A549 (cell line): ENCODE measurements around the gene SLC31A2. TPM values are rescaled to one million over a fixed set of nuclear protein-coding genes. Genes with fewer than 3 reads are reported as not detected.

Experiments used
- ATAC-seq, 2 experiments: fragments of 200-7000 bp in 1 of 2; fragments of >200 bp in 1 of 2; cut with Nextera tagmentation in 1 of 2; cut with Tn5 transposase in 1 of 2; 3 replicates each; pipeline versions ENCODE4 v1.8.0 to v1.9.1; 2018 to 2020; ENCODE audit warnings: mild to moderate bottlenecking in 1 of 2, moderate library complexity in 1 of 2
- CTCF ChIA-PET: fragments of 300-600 bp; sonication (Branson Sonifier 250); formaldehyde crosslinking; extraction: SDS; loops from one replicate; lab custom pipeline; 2021; ENCODE audit warnings: antibody characterized with exemption, inconsistent platforms; lab: Yijun Ruan, JAX
- POLR2A ChIA-PET: fragments of 350-600 bp; formaldehyde crosslinking; extraction: SDS; loops from one replicate; lab custom pipeline; 2021; ENCODE audit warnings: antibody characterized with exemption, inconsistent platforms; lab: Yijun Ruan, JAX
- DNase-seq, 2 experiments: peaks; one replicate each; pipeline versions ENCODE4 v3.0.0 to v3.0.0-alpha.2; 2011 to 2016; ENCODE audit warnings: low read depth in 1 of 2, low spot score in 1 of 2
- FAIRE-seq: peaks from 2 replicates; lab custom pipeline; 2011; peaks lifted over from hg19 to GRCh38; lab: Jason Lieb, UNC
- H3K27ac ChIP-seq, 2 experiments: fragments of >200 bp; sonication (Bioruptor Twin); formaldehyde crosslinking; 3 replicates each; pipeline ENCODE4 v1.5.1; 2016 to 2017
- H3K4me1 ChIP-seq: fragments of >200 bp; sonication (Bioruptor Twin); formaldehyde crosslinking; 3 replicates; pipeline ENCODE4 v1.6.1; 2016
- H3K4me2 ChIP-seq: fragments of >200 bp; sonication (Bioruptor Twin); formaldehyde crosslinking; 3 replicates; pipeline ENCODE4 v1.6.1; 2016
- H3K4me3 ChIP-seq: fragments of >200 bp; sonication (Bioruptor Twin); formaldehyde crosslinking; 3 replicates; pipeline ENCODE4 v1.5.1; 2016
- H3K9me3 ChIP-seq: fragments of >200 bp; sonication (Bioruptor Twin); formaldehyde crosslinking; 3 replicates; pipeline ENCODE4 v1.6.1; 2016
- BHLHE40 ChIP-seq: IDR thresholded peaks from 2 replicates; pipeline ENCODE4 v1.6.1; 2012; ENCODE audit warnings: low read depth, low read length, inconsistent platforms
- CBX8 ChIP-seq: fragments of 200-600 bp; sonication (generic); IDR thresholded peaks from 2 replicates; pipeline ENCODE4 v1.6.1; 2016
- EHMT2 ChIP-seq: fragments of 200-600 bp; sonication (generic); IDR thresholded peaks from 2 replicates; pipeline ENCODE4 v1.6.1; 2016; ENCODE audit warnings: antibody characterized with exemption, low read depth, mild to moderate bottlenecking, moderate library complexity
- FOSL2 ChIP-seq, 2 experiments: fragments of 450-650 bp in 1 of 2; fragments of >200 bp in 1 of 2; sonication (Bioruptor Twin) in 1 of 2; formaldehyde crosslinking; IDR thresholded peaks; 2 replicates each; pipeline versions ENCODE4 v1.5.0 to v1.6.1; 2016 to 2020; ENCODE audit warnings: mild to moderate bottlenecking in 1 of 2, moderate library complexity in 1 of 2
- FOXS1 ChIP-seq: fragments of 250-450 bp; sonication (Bioruptor Pico); IDR thresholded peaks from 2 replicates; pipeline ENCODE4 v1.5.0; 2020; ENCODE audit warnings: mild to moderate bottlenecking, moderate library complexity
- GATA3 ChIP-seq: IDR thresholded peaks from 2 replicates; pipeline ENCODE4 v1.6.1; 2012; ENCODE audit warnings: borderline replicate concordance
- JUNB ChIP-seq: fragments of >200 bp; sonication (Bioruptor Twin); formaldehyde crosslinking; IDR thresholded peaks from 2 replicates; pipeline ENCODE4 v1.6.1; 2016
- MAFK ChIP-seq: fragments of 450-650 bp; IDR thresholded peaks from 2 replicates; pipeline ENCODE4 v1.6.1; 2014; ENCODE audit not compliant: partially characterized antibody
- POLR2AphosphoS2 ChIP-seq: conservative IDR thresholded peaks from 2 replicates; pipeline ENCODE4 v1.6.1; 2012; ENCODE audit warnings: low read length, improper control_type of control experiment, inconsistent platforms
- RFX5 ChIP-seq: fragments of 450-650 bp; IDR thresholded peaks from 2 replicates; pipeline ENCODE4 v1.7.1; 2014; ENCODE audit warnings: antibody characterized with exemption, mild to moderate bottlenecking, moderate library complexity
- RNF2 ChIP-seq: fragments of 200-600 bp; sonication (generic); IDR thresholded peaks from 2 replicates; pipeline ENCODE4 v1.6.1; 2016; ENCODE audit warnings: low read depth, mild to moderate bottlenecking, antibody characterized with exemption, moderate library complexity, borderline replicate concordance
- SMC3 ChIP-seq: fragments of >200 bp; sonication (Bioruptor Twin); formaldehyde crosslinking; IDR thresholded peaks from 3 replicates; pipeline ENCODE4 v1.6.1; 2018; ENCODE audit warnings: inconsistent platforms
- ZNF302 ChIP-seq: fragments of 250-450 bp; sonication (Bioruptor Pico); IDR thresholded peaks from 2 replicates; pipeline ENCODE4 v1.9.0; 2021; ENCODE audit warnings: inconsistent platforms, mild to moderate bottlenecking, moderate library complexity
- WGBS: methylation state at CpG from one replicate; pipeline ENCODE4 v1.1.6; 2017; ENCODE audit errors: missing lambda C conversion rate; 5-methylcytosine and 5-hydroxymethylcytosine counted together
- polyA plus RNA-seq, 4 experiments: library from polyadenylated mRNA; depleted of rRNA in 3 of 4; stranded (reverse); fragments of >200 nt; fragmentation: RNase III in 1 of 4; extraction: RNeasy Plus Mini Kit Qiagen cat#74134 plus additional on column Dnase treatment in 1 of 4; gene quantifications; 2 replicates in 3 of 4; 3 replicates in 1 of 4; pipeline ENCODE4 v1.2.3, GENCODE V29; 2011 to 2017
- TF ChIP-seq, protein P1 (sequence below): fragments of 150-350 bp; IDR thresholded peaks from 2 replicates; pipeline ENCODE4 v1.6.1; 2014; ENCODE audit warnings: low read depth, mild to moderate bottlenecking, low read length
- TF ChIP-seq, protein P2 (sequence below): fragments of 250-450 bp; sonication (Bioruptor Pico); IDR thresholded peaks from 2 replicates; pipeline ENCODE4 v1.5.0; 2021; ENCODE audit warnings: mild to moderate bottlenecking, moderate library complexity, borderline replicate concordance
- TF ChIP-seq, protein P3 (sequence below): fragments of 200-600 bp; sonication (generic); IDR thresholded peaks from 2 replicates; pipeline ENCODE4 v1.6.1; 2016; ENCODE audit warnings: antibody characterized with exemption, mild to moderate bottlenecking, moderate library complexity

The SLC31A2 gene
- polyA plus RNA-seq, 2 of the 4 experiments (the other 2 are of a cell fraction), result 5.8 to 5.9 TPM

DNA sequence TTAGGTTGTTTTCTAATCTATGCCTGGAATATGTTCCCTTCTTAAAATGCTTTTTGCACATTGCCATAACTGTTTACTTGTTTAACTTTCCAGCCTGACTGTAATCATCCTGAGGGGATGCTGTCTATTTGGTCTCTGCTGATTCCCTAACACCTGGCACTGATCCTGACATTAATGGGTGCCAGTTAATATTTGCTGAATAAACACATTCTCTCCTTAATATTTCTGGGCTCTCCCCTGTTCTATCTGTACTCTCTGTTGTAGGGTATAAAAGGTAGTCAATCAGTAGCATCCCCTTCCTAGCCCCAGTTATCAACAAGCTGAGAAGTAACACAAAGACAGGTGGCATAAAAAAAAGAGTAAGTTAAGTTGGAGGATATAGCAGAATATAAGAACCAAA is 21.3 kb upstream of the SLC31A2 start:
- DNase-seq (no peak), FAIRE-seq (no peak)
- TF ChIP-seq ZNF302 (no peak), MAFK (peak; percentile 82), POLR2AphosphoS2 (no peak)
- TF ChIP-seq, all 56 proteins: peak for 1
- ChIA-PET POLR2A (no interaction called here), CTCF (no interaction called here)
- Histone ChIP-seq H3K4me1 (no peaks in the 10 kb centered on the region), H3K4me3 (no peak overlapping the region), H3K27ac (no peak overlapping the region), H3K9me3 (peaks cover 4% of the 10 kb centered on the region; the same call in 1 of the 3 replicates), H3K4me2 (no peak overlapping the region)
- ATAC-seq, result no peak

DNA sequence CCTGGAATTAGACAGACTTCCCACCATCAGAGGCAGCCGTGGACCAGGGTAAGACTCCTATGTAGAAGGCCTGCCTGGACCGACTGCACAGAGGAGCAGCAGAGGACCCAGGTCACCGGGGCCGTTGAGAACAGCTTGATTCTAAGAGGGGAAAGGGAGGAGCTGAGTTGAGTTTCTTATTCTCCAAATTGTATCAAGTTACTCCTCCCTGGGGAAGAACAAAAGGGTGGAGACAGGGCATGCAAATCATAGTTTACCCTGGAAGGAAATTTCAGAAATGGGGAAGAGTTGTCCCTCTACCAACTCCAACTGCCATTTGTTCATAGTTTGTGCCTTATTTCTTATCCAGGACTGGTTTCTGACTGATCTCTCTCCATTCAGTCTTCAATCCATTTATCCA is 20.9 kb upstream of the SLC31A2 start:
- ChIA-PET CTCF (no interaction called here), POLR2A (no interaction called here)
- FAIRE-seq (no peak), DNase-seq (no peak), ATAC-seq (no peak)
- TF ChIP-seq SMC3 (no peak), JUNB (no peak), RNF2 (no peak), CBX8 (no peak), RFX5 (no peak), BHLHE40 (no peak), FOXS1 (CRISPR knock-in tag) (no peak)
- TF ChIP-seq, protein P1, sequence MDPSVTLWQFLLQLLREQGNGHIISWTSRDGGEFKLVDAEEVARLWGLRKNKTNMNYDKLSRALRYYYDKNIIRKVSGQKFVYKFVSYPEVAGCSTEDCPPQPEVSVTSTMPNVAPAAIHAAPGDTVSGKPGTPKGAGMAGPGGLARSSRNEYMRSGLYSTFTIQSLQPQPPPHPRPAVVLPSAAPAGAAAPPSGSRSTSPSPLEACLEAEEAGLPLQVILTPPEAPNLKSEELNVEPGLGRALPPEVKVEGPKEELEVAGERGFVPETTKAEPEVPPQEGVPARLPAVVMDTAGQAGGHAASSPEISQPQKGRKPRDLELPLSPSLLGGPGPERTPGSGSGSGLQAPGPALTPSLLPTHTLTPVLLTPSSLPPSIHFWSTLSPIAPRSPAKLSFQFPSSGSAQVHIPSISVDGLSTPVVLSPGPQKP, result no peak
- TF ChIP-seq, protein P2, sequence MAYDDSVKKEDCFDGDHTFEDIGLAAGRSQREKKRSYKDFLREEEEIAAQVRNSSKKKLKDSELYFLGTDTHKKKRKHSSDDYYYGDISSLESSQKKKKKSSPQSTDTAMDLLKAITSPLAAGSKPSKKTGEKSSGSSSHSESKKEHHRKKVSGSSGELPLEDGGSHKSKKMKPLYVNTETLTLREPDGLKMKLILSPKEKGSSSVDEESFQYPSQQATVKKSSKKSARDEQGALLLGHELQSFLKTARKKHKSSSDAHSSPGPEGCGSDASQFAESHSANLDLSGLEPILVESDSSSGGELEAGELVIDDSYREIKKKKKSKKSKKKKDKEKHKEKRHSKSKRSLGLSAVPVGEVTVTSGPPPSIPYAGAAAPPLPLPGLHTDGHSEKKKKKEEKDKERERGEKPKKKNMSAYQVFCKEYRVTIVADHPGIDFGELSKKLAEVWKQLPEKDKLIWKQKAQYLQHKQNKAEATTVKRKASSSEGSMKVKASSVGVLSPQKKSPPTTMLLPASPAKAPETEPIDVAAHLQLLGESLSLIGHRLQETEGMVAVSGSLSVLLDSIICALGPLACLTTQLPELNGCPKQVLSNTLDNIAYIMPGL (CRISPR knock-in tag), result no peak
- TF ChIP-seq, protein P3, sequence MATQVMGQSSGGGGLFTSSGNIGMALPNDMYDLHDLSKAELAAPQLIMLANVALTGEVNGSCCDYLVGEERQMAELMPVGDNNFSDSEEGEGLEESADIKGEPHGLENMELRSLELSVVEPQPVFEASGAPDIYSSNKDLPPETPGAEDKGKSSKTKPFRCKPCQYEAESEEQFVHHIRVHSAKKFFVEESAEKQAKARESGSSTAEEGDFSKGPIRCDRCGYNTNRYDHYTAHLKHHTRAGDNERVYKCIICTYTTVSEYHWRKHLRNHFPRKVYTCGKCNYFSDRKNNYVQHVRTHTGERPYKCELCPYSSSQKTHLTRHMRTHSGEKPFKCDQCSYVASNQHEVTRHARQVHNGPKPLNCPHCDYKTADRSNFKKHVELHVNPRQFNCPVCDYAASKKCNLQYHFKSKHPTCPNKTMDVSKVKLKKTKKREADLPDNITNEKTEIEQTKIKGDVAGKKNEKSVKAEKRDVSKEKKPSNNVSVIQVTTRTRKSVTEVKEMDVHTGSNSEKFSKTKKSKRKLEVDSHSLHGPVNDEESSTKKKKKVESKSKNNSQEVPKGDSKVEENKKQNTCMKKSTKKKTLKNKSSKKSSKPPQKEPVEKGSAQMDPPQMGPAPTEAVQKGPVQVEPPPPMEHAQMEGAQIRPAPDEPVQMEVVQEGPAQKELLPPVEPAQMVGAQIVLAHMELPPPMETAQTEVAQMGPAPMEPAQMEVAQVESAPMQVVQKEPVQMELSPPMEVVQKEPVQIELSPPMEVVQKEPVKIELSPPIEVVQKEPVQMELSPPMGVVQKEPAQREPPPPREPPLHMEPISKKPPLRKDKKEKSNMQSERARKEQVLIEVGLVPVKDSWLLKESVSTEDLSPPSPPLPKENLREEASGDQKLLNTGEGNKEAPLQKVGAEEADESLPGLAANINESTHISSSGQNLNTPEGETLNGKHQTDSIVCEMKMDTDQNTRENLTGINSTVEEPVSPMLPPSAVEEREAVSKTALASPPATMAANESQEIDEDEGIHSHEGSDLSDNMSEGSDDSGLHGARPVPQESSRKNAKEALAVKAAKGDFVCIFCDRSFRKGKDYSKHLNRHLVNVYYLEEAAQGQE, result no peak
- Histone ChIP-seq H3K4me1 (no peaks in the 10 kb centered on the region), H3K4me3 (no peak overlapping the region), H3K4me2 (no peak overlapping the region), H3K27ac (no peak overlapping the region), H3K9me3 (peaks cover 4% of the 10 kb centered on the region; the same call in 1 of the 3 replicates)
- 3% methylated on average over 4 of the region's 4 CpGs for WGBS

DNA sequence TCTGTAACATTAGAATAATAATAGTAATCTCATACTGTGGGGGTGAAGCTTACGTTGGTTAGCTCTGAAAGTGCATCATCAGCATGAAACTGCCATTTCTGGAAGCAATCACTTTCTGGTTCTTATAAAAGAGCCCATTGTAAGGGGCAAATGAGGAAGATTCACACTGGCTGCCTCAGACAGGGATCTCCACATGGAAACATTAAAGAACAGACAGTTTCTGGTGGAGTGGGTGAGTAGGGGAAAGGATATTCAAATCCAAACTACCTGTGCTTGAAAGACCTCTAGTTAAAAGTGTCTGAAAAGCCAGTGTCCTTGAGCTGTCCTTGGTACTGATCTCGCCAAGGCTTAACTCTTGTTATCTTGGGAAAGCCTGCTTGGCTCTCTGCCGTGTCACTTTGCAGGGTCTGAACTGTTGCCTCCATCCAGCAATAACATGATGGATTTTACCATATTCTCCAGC is 19.1 kb upstream of the SLC31A2 start:
- ATAC-seq, result no peak
- WGBS, result 0% methylated on average over 3 of the region's 3 CpGs
- Histone ChIP-seq H3K4me3 (no peak overlapping the region), H3K4me1 (no peaks in the 10 kb centered on the region), H3K4me2 (no peak overlapping the region), H3K27ac (no peak overlapping the region), H3K9me3 (peaks cover 4% of the 10 kb centered on the region; the same call in 1 of the 3 replicates)
- POLR2A ChIA-PET, result no interaction called here
- TF ChIP-seq, protein P3, result peak; percentile 87
- TF ChIP-seq EHMT2, result peak; percentile 76; the same call in 1 of the 2 replicates
- no peak for TF ChIP-seq FOSL2 (IDR thresholded peaks at IDR 0.05)
- TF ChIP-seq FOSL2 (CRISPR knock-in tag; IDR thresholded peaks at IDR 0.05), result no peak
- no peak for TF ChIP-seq GATA3
- TF ChIP-seq MAFK, result peak; percentile 68
- CTCF ChIA-PET, result no interaction called here
- no peak for FAIRE-seq
- no peak for DNase-seq
